ENCODE data around the gene BPIFB4. TPM values are rescaled to one million over a fixed set of nuclear protein-coding genes. Genes with fewer than 3 reads are reported as not detected.

The BPIFB4 gene
- total and polyA plus RNA-seq, 2 experiments from 2014 or later: not detected

DNA sequence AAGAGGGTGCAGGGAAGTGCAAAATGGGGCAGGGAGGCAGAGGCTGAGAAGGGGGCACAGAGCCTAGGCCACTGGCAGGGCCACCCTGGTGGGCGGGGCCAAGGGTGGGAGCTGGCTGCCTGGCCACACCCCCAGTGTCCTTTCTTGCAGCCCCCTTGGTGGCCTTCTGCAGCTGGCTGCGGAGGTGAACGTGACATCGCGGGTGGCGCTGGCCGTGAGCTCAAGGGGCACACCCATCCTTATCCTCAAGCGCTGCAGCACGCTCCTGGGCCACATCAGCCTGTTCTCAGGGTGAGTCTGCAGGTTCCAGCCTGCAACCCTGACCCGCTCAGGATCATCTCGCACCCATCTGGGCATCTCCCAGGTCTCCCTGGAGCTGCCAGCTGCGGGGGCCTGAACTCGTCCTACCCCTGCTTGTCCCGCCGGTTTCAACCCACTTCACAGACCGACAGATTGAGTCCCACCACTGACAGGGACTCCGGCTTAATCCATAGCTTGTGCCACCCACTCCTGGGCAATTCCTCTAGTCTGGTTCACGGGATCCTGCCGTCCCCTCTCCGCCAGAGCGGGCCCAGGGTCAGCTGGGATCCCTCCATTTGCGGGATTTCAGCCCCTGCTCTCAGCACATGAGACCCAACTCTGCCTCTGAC is 19.6 kb upstream of the BPIFB4 start (continued):
- TF ChIP-seq, protein P1, sequence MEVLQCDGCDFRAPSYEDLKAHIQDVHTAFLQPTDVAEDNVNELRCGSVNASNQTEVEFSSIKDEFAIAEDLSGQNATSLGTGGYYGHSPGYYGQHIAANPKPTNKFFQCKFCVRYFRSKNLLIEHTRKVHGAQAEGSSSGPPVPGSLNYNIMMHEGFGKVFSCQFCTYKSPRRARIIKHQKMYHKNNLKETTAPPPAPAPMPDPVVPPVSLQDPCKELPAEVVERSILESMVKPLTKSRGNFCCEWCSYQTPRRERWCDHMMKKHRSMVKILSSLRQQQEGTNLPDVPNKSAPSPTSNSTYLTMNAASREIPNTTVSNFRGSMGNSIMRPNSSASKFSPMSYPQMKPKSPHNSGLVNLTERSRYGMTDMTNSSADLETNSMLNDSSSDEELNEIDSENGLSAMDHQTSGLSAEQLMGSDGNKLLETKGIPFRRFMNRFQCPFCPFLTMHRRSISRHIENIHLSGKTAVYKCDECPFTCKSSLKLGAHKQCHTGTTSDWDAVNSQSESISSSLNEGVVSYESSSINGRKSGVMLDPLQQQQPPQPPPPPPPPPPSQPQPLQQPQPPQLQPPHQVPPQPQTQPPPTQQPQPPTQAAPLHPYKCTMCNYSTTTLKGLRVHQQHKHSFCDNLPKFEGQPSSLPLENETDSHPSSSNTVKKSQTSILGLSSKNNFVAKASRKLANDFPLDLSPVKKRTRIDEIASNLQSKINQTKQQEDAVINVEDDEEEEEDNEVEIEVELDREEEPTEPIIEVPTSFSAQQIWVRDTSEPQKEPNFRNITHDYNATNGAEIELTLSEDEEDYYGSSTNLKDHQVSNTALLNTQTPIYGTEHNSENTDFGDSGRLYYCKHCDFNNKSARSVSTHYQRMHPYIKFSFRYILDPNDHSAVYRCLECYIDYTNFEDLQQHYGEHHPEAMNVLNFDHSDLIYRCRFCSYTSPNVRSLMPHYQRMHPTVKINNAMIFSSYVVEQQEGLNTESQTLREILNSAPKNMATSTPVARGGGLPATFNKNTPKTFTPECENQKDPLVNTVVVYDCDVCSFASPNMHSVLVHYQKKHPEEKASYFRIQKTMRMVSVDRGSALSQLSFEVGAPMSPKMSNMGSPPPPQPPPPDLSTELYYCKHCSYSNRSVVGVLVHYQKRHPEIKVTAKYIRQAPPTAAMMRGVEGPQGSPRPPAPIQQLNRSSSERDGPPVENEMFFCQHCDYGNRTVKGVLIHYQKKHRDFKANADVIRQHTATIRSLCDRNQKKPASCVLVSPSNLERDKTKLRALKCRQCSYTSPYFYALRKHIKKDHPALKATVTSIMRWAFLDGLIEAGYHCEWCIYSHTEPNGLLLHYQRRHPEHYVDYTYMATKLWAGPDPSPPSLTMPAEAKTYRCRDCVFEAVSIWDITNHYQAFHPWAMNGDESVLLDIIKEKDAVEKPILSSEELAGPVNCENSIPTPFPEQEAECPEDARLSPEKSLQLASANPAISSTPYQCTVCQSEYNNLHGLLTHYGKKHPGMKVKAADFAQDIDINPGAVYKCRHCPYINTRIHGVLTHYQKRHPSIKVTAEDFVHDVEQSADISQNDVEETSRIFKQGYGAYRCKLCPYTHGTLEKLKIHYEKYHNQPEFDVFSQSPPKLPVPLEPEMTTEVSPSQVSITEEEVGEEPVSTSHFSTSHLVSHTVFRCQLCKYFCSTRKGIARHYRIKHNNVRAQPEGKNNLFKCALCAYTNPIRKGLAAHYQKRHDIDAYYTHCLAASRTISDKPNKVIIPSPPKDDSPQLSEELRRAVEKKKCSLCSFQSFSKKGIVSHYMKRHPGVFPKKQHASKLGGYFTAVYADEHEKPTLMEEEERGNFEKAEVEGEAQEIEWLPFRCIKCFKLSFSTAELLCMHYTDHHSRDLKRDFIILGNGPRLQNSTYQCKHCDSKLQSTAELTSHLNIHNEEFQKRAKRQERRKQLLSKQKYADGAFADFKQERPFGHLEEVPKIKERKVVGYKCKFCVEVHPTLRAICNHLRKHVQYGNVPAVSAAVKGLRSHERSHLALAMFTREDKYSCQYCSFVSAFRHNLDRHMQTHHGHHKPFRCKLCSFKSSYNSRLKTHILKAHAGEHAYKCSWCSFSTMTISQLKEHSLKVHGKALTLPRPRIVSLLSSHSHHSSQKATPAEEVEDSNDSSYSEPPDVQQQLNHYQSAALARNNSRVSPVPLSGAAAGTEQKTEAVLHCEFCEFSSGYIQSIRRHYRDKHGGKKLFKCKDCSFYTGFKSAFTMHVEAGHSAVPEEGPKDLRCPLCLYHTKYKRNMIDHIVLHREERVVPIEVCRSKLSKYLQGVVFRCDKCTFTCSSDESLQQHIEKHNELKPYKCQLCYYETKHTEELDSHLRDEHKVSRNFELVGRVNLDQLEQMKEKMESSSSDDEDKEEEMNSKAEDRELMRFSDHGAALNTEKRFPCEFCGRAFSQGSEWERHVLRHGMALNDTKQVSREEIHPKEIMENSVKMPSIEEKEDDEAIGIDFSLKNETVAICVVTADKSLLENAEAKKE (CRISPR knock-in tag; IDR thresholded peaks at IDR 0.05): no peak
- TF ChIP-seq, protein P2, sequence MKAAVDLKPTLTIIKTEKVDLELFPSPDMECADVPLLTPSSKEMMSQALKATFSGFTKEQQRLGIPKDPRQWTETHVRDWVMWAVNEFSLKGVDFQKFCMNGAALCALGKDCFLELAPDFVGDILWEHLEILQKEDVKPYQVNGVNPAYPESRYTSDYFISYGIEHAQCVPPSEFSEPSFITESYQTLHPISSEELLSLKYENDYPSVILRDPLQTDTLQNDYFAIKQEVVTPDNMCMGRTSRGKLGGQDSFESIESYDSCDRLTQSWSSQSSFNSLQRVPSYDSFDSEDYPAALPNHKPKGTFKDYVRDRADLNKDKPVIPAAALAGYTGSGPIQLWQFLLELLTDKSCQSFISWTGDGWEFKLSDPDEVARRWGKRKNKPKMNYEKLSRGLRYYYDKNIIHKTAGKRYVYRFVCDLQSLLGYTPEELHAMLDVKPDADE (IDR thresholded peaks at IDR 0.05): no peak
- TF ChIP-seq, protein P3, sequence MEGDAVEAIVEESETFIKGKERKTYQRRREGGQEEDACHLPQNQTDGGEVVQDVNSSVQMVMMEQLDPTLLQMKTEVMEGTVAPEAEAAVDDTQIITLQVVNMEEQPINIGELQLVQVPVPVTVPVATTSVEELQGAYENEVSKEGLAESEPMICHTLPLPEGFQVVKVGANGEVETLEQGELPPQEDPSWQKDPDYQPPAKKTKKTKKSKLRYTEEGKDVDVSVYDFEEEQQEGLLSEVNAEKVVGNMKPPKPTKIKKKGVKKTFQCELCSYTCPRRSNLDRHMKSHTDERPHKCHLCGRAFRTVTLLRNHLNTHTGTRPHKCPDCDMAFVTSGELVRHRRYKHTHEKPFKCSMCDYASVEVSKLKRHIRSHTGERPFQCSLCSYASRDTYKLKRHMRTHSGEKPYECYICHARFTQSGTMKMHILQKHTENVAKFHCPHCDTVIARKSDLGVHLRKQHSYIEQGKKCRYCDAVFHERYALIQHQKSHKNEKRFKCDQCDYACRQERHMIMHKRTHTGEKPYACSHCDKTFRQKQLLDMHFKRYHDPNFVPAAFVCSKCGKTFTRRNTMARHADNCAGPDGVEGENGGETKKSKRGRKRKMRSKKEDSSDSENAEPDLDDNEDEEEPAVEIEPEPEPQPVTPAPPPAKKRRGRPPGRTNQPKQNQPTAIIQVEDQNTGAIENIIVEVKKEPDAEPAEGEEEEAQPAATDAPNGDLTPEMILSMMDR (conservative IDR thresholded peaks at IDR 0.05; ENCODE audit: low read depth in 2 of 2): no peak
- TF ChIP-seq ZNF114 (CRISPR knock-in tag; IDR thresholded peaks at IDR 0.05): no peak
- TF ChIP-seq JUNB (IDR thresholded peaks at IDR 0.05; ENCODE audit: unreplicated experiment): no peak

DNA sequence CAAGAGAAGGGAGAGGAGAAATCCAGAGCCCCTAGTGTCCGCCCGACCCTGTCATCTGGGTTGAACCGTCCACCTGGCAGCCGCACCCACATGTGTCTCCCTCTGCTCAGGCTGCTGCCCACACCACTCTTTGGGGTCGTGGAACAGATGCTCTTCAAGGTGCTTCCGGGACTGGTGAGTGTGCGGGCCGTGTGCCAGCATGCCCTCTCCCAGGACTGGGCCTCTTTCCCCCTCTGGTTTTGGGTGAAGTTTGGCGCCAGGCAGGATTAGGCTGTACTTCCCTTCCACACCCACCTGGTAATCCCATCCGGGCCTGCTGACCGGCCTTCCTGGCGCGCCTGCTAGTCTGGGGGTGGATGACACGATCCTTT is 17.8 kb upstream of the BPIFB4 start:
- Mint-ChIP-seq H3K9me3 (no peaks in the 10 kb centered on the region; the same call in 2 of the 3 replicates), H3K27ac (no peak overlapping the region), H3K27me3 (ENCODE audit: insufficient read depth, low read depth, poor library complexity) (peaks cover 8% of the 10 kb centered on the region), H3K4me3 (no peak overlapping the region), H3K36me3 (ENCODE audit: low read depth) (no peaks in the 10 kb centered on the region), H3K4me1 (no peaks in the 10 kb centered on the region; the same call in 2 of the 3 replicates)
- Histone ChIP-seq H3K4me3 (no peak overlapping the region), H3K9me2 (ENCODE audit: insufficient read depth) (no peaks in the 10 kb centered on the region), H3K4me1 (ENCODE audit: insufficient read depth) (no peaks in the 10 kb centered on the region), H3K79me2 (replicated peaks; ENCODE audit: insufficient read depth) (no peaks in the 10 kb centered on the region), H3K27ac (ENCODE audit: low read depth) (no peak overlapping the region), H3K4me2 (no peak overlapping the region), H4K20me1 (replicated peaks; ENCODE audit: insufficient read depth) (no peaks in the 10 kb centered on the region), H3K36me3 (ENCODE audit: insufficient read depth) (no peaks in the 10 kb centered on the region), H3F3A (replicated peaks; ENCODE audit: low read depth) (no peaks in the 10 kb centered on the region), H3K27me3 (ENCODE audit: insufficient read depth) (no peaks in the 10 kb centered on the region), H2AFZ (no peak overlapping the region; the same call in 1 of the 2 replicates)
- no peak for DNase-seq (ENCODE audit: low spot score)
- no peak for ATAC-seq
- TF ChIP-seq ZNF114 (CRISPR knock-in tag; IDR thresholded peaks at IDR 0.05): no peak
- TF ChIP-seq CREB1 (CRISPR knock-in tag; IDR thresholded peaks at IDR 0.05; ENCODE audit: low read depth): no peak
- TF ChIP-seq JUNB (IDR thresholded peaks at IDR 0.05; ENCODE audit: unreplicated experiment): no peak
- TF ChIP-seq STAT1 (IDR thresholded peaks at IDR 0.05; ENCODE audit: unreplicated experiment): no peak
- no peak for TF ChIP-seq POLR2AphosphoS5 (IDR thresholded peaks at IDR 0.05; ENCODE audit: low read depth)
- no peak for TF ChIP-seq ZNF331 (CRISPR knock-in tag; IDR thresholded peaks at IDR 0.05; ENCODE audit: low read depth)
- TF ChIP-seq EZH2phosphoT487 (IDR thresholded peaks at IDR 0.05; ENCODE audit: unreplicated experiment): no peak
- no peak for TF ChIP-seq NANOG (IDR thresholded peaks at IDR 0.05; ENCODE audit: borderline replicate concordance)

All from GM23338 (cell line).